Stomach (tissue), 9 donors: Measurements from ENCODE around the gene KNOP1. TPM values are rescaled to one million over a fixed set of nuclear protein-coding genes. Genes with fewer than 3 reads are reported as not detected.
"Not testable (repeated sequence)": the region's sequence is repeated elsewhere in the genome, so short reads cannot be mapped to it uniquely, and the experiment has no call there.

Experiments
- DNase-seq, 2 donors: peaks; one replicate each; pipeline versions ENCODE4 v3.0.0 to v3.0.0-alpha.2; 2013 to 2019
- H3K27ac ChIP-seq, 5 donors: fragments of 200-600 bp in 4 of 5; sonication (generic) in 4 of 5; one replicate each; pipeline ENCODE4 v1.5.1; 2013 to 2019; ENCODE audit warnings: mild to moderate bottlenecking in 1 of 5, moderate library complexity in 1 of 5
- H3K27me3 ChIP-seq, 3 donors: fragments of 200-600 bp; sonication (generic); one replicate each; pipeline ENCODE4 v1.5.1; 2017 to 2019; ENCODE audit warnings: mixed run types in 1 of 3
- H3K36me3 ChIP-seq, 4 donors: fragments of 200-600 bp; sonication (generic); 1 replicate in 3 of 4; 2 replicates in 1 of 4; pipeline ENCODE4 v1.5.1; 2016 to 2019
- H3K4me1 ChIP-seq, 4 donors: fragments of 200-600 bp; sonication (generic); one replicate each; pipeline ENCODE4 v1.5.1; 2016 to 2019
- H3K4me3 ChIP-seq, 4 donors: fragments of 200-600 bp; sonication (generic) in 3 of 4; one replicate each; pipeline ENCODE4 v1.5.1; 2016 to 2019; ENCODE audit warnings: mild to moderate bottlenecking in 1 of 4
- H3K9me3 ChIP-seq, 4 donors: fragments of 200-600 bp; sonication (generic); one replicate each; pipeline ENCODE4 v1.5.1; 2016 to 2019
- EP300 ChIP-seq: sonication (generic); formaldehyde crosslinking; IDR thresholded peaks from one replicate; pipeline ENCODE4 v1.6.1; 2017; ENCODE audit warnings: antibody characterized with exemption
- POLR2A ChIP-seq, 4 donors: fragments of 450-650 bp; IDR thresholded peaks; one replicate each; pipeline ENCODE4 v1.6.1; 2016; ENCODE audit warnings: antibody characterized with exemption in 4 of 4, control low read depth in 2 of 4, mild to moderate bottlenecking in 1 of 4, moderate library complexity in 1 of 4
- POLR2AphosphoS5 ChIP-seq, 3 donors: sonication (generic); formaldehyde crosslinking; IDR thresholded peaks; one replicate each; pipeline ENCODE4 v1.6.1; 2016; ENCODE audit warnings: antibody characterized with exemption in 3 of 3
- WGBS, 5 donors: extraction: QIAGEN DNeasy Blood & Tissue Kit in 3 of 5; methylation state at CpG; one replicate each; pipeline versions ENCODE4 v1.1.5 to v1.1.7; 2013 to 2018; 5-methylcytosine and 5-hydroxymethylcytosine counted together
- intact Hi-C: fragments of 100-400 bp; cut with DNase I; formaldehyde crosslinking; loops from one replicate; pipeline ENCODE4 v1.15.1; 2023; ENCODE audit warnings: low total_unique reads
- polyA plus RNA-seq, 3 donors: library from polyadenylated mRNA; stranded (reverse); fragments of 200-250 nt; gene quantifications; one replicate each; pipeline ENCODE4 v1.2.3, GENCODE V29; 2013
- total RNA-seq, 5 donors: library from RNA; depleted of rRNA; stranded (reverse); fragments of >200 nt; gene quantifications; one replicate each; pipeline versions ENCODE4 v1.1.0 to v1.2.3, GENCODE V29; 2014 to 2016
- TF ChIP-seq, protein P1 (sequence below), 7 experiments: fragments of 450-650 bp in 4 of 7; fragments of 200-600 bp in 3 of 7; sonication (generic) in 3 of 7; IDR thresholded peaks; one replicate each; pipeline ENCODE4 v1.5.1; 2016 to 2019; ENCODE audit warnings: antibody characterized with exemption in 7 of 7, control low read depth in 2 of 7, mild to moderate bottlenecking in 1 of 7
- donor health status: healthy with polysubstance abuse.
- donor health status: Bipolar disorder and iron deficiency.
- donor health status: healthy.

Gene KNOP1
- total and polyA plus RNA-seq, 8 donors = 7.2 to 26.3 (median 13.3) TPM

DNA sequence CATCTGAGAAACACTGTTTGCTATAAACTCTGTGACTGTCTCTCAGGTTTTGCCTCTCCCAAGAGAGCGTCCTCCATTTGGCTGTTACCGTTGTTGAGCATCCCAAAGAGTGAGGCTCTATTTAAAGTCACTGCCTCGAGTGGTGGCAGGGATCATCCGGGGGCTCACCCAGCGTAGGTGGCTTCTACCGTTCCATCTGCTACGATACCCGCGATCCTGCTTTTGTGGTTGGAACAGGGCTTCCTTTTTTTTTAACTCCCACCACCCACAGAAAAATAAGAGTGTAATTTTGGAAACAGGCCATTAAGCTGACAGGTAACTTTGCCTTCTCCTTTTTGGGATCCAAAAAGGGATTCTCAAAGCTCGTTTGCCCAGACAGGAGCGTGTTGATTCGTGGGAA, 36.4 kb downstream of the KNOP1 start:
- Histone ChIP-seq H3K27me3 (no peaks in the 10 kb centered on the region), H3K36me3 (peaks cover 27 to 75% (median 62%) of the 10 kb centered on the region in 4 donors), H3K27ac (no peak overlapping the region), H3K9me3 (peaks cover 0 to 7% (median 2%) of the 10 kb centered on the region in 4 donors), H3K4me1 (no peaks in the 10 kb centered on the region), H3K4me3 (no peak overlapping the region)
- TF ChIP-seq POLR2A (IDR thresholded peaks at IDR 0.05) = no peak
- TF ChIP-seq POLR2AphosphoS5 (IDR thresholded peaks at IDR 0.05) = no peak
- no peak for TF ChIP-seq EP300
- TF ChIP-seq, protein P1, sequence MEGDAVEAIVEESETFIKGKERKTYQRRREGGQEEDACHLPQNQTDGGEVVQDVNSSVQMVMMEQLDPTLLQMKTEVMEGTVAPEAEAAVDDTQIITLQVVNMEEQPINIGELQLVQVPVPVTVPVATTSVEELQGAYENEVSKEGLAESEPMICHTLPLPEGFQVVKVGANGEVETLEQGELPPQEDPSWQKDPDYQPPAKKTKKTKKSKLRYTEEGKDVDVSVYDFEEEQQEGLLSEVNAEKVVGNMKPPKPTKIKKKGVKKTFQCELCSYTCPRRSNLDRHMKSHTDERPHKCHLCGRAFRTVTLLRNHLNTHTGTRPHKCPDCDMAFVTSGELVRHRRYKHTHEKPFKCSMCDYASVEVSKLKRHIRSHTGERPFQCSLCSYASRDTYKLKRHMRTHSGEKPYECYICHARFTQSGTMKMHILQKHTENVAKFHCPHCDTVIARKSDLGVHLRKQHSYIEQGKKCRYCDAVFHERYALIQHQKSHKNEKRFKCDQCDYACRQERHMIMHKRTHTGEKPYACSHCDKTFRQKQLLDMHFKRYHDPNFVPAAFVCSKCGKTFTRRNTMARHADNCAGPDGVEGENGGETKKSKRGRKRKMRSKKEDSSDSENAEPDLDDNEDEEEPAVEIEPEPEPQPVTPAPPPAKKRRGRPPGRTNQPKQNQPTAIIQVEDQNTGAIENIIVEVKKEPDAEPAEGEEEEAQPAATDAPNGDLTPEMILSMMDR (IDR thresholded peaks at IDR 0.05) = no peak
- DNase-seq = no peak
- intact Hi-C loops = no loop called here
- WGBS, 5 donors = 87 to 94% (median 91%) methylated on average over 12 of the region's 12 CpGs

DNA sequence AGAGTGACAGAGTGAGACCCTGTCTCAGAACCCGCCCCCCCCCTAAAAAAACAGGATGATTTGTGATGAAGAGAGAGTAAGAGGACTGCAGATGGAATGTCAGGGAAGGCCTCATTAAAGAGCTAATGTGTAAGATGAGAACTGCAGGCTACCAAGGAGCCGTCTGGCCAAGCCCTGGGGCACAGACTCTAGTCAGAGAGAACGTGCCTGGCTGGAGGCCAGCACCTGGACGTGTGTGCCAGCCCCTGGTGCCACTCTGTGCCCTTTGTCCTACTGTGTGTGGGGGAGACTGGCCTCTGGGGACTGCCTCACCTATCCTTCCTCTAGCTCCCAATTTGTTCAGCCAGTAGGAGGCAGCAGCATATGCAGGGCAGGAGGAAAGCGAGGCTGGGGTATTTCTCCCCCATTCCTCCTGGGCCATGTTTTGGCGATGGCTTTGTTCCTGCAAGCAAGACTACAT, 37.1 kb downstream of the KNOP1 start:
- TF ChIP-seq POLR2A (IDR thresholded peaks at IDR 0.05) (no peak), EP300 (no peak), POLR2AphosphoS5 (IDR thresholded peaks at IDR 0.05) (no peak)
- TF ChIP-seq, protein P1 (IDR thresholded peaks at IDR 0.05) = no peak
- DNase-seq = no peak
- no peaks in the 10 kb centered on the region for H3K4me1 ChIP-seq
- intact Hi-C loops = no loop called here
- H3K36me3 ChIP-seq = peaks cover 27 to 75% (median 58%) of the 10 kb centered on the region in 4 donors
- no peak overlapping the region for H3K4me3 ChIP-seq
- 55 to 69% (median 60%) methylated on average over 5 to 6 of the region's 6 CpGs for WGBS, 5 donors
- peaks cover 0 to 7% (median 2%) of the 10 kb centered on the region in 4 donors for H3K9me3 ChIP-seq
- H3K27me3 ChIP-seq = no peaks in the 10 kb centered on the region
- H3K27ac ChIP-seq = peak overlapping the region in 1 of 5 donors; percentile 4

DNA sequence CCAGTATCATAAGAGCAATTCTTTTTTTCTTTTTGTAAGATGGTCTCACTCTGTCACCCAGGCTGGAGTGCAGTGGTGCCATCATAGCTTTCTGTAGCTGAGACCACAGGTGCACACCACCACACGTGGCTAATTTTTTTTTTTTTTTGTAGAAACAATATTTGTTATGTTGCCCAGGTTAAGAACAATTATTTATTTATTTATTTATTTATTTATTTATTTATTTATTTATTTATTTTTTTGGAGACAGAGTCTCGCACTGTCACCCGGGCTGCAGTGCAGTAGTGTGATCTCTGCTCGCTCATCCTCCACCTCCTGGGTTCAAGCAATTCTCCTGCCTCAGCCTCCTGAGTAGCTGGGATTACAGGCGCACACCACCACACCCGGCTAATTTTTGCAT, 38.7 kb downstream of the KNOP1 start:
- H3K9me3 ChIP-seq, DNase-seq, H3K27me3 ChIP-seq, H3K27ac ChIP-seq, H3K4me3 ChIP-seq, H3K4me1 ChIP-seq, intact Hi-C loops: not testable (repeated sequence)
- WGBS, 5 donors = 93 to 98% (median 94%) methylated on average over 6 of the region's 6 CpGs
- H3K36me3 ChIP-seq = peaks cover 21 to 75% (median 53%) of the 10 kb centered on the region in 4 donors

DNA sequence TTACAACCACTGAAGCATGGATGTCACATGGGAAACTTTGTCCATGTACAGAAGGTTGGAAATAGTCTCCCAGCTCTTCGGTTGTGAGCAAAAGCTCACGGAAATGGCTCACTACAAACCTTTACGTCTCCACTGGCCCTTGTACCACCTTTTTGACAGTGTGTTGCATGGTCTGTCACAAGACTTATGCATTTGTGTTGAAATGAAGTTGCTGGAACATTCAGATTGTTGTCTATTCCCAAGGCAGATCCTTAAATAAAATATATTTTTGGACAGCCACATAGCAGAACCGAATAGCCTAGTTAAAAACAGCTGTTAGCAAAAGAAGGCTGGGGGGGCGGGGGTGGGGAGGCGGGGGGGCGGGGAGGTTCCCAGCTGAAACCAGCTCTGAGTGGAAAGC, 39.2 kb downstream of the KNOP1 start:
- H3K4me1 ChIP-seq = no peaks in the 10 kb centered on the region
- intact Hi-C loops = no loop called here
- peaks cover 17 to 74% (median 51%) of the 10 kb centered on the region in 4 donors for H3K36me3 ChIP-seq
- 85 to 93% (median 89%) methylated on average over 7 of the region's 7 CpGs for WGBS, 5 donors
- TF ChIP-seq EP300 (no peak), POLR2AphosphoS5 (IDR thresholded peaks at IDR 0.05) (no peak), POLR2A (IDR thresholded peaks at IDR 0.05) (no peak)
- TF ChIP-seq, protein P1 (IDR thresholded peaks at IDR 0.05) = no peak
- DNase-seq = no peak
- peaks cover 0 to 3% (median 2%) of the 10 kb centered on the region in 4 donors for H3K9me3 ChIP-seq
- no peak overlapping the region for H3K27ac ChIP-seq
- no peak overlapping the region for H3K4me3 ChIP-seq
- no peaks in the 10 kb centered on the region for H3K27me3 ChIP-seq

DNA sequence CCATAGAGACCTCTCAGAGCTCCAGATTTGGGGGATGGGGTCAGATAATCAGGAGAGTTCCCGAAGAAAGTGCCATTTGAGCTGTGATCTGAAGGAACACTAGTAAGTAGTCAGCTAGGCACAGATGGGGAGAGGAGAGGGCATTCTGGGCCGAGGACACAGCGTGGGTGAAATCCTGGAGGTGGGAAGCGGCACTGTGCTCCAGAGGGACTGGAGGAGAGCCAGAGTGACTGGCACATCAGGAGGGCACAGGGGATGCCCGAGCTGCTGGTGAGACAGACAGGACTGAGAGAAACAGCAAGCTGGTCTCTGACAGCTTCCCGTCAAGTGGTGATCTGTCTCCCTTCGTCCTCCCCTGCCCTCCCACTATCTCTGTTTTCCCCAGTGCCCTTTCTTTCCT, 40.6 kb downstream of the KNOP1 start:
- TF ChIP-seq POLR2A (IDR thresholded peaks at IDR 0.05) (no peak), EP300 (no peak), POLR2AphosphoS5 (IDR thresholded peaks at IDR 0.05) (no peak)
- TF ChIP-seq, protein P1 (IDR thresholded peaks at IDR 0.05) = no peak
- Histone ChIP-seq H3K27ac (no peak overlapping the region), H3K27me3 (no peaks in the 10 kb centered on the region), H3K4me3 (no peak overlapping the region), H3K36me3 (peaks cover 3 to 74% (median 45%) of the 10 kb centered on the region in 4 donors), H3K9me3 (no peaks in the 10 kb centered on the region), H3K4me1 (no peaks in the 10 kb centered on the region)
- intact Hi-C loops = no loop called here
- DNase-seq = no peak
- 82 to 97% (median 89%) methylated on average over 7 of the region's 7 CpGs for WGBS, 5 donors
